HG02763 (cell line): ENCODE data around the gene IMMT.

Experiments
- ATAC-seq: cut with Tn5 transposase; IDR thresholded peaks from one replicate; pipeline ENCODE4 v1.9.1; 2021; ENCODE audit warnings: mild to moderate bottlenecking, moderate library complexity; ENCODE audit not compliant: unreplicated experiment

Gene IMMT

GRCh38 chr2:86094229-86094628, 101.0 kb downstream of the IMMT start:
- ATAC-seq, result no peak
